GM13977 (cell line): Measurements from ENCODE around the gene GTPBP6.
"Not testable (repeated sequence)": the region's sequence is repeated elsewhere in the genome, so short reads cannot be mapped to it uniquely, and the experiment has no call there.

ENCODE experiments used
- DNase-seq: peaks from one replicate; pipeline ENCODE4 v3.0.0; 2012; ENCODE audit warnings: low spot score
- CTCF ChIP-seq: IDR thresholded peaks from 2 replicates; pipeline ENCODE4 v1.5.1; 2012; ENCODE audit warnings: mild to moderate bottlenecking, control low read depth; ENCODE audit not compliant: insufficient read depth; ENCODE audit errors: extremely low read depth, missing control alignments
- in situ Hi-C: fragments of 300-500 bp; cut with MboI; formaldehyde crosslinking; loops from one replicate; pipeline ENCODE4 v1.12.0; 2022; ENCODE audit warnings: low sequenced_read_pairs, low pct_unique_long_range_greater_than_20kb, mixed read lengths, inconsistent platforms; ENCODE audit not compliant: unreplicated experiment

The GTPBP6 gene

GRCh38 chrX:258291-259040 is 60.1 kb downstream of the GTPBP6 start:
- no peak for DNase-seq
- TF ChIP-seq CTCF, result no peak
- in situ Hi-C loops, result no loop called here

GRCh38 chrX:257681-258289 is 60.8 kb downstream of the GTPBP6 start:
- in situ Hi-C loops, result no loop called here
- no peak for TF ChIP-seq CTCF
- DNase-seq, result no peak

- in situ Hi-C loops, DNase-seq: not testable (repeated sequence)
Measured at GRCh38 chrX:257054-257453, 61.5 kb downstream of the GTPBP6 start.

GRCh38 chrX:255923-256331 is 62.7 kb downstream of the GTPBP6 start:
- in situ Hi-C loops, result no loop called here
- DNase-seq, result no peak
- no peak for TF ChIP-seq CTCF
